HG03045 (cell line): ENCODE measurements around the gene KANSL1L.

ENCODE experiments used
- ATAC-seq: cut with Tn5 transposase; IDR thresholded peaks from one replicate; pipeline ENCODE4 v1.9.1; 2021; ENCODE audit warnings: mild to moderate bottlenecking, moderate library complexity; ENCODE audit not compliant: unreplicated experiment

The KANSL1L gene

DNA sequence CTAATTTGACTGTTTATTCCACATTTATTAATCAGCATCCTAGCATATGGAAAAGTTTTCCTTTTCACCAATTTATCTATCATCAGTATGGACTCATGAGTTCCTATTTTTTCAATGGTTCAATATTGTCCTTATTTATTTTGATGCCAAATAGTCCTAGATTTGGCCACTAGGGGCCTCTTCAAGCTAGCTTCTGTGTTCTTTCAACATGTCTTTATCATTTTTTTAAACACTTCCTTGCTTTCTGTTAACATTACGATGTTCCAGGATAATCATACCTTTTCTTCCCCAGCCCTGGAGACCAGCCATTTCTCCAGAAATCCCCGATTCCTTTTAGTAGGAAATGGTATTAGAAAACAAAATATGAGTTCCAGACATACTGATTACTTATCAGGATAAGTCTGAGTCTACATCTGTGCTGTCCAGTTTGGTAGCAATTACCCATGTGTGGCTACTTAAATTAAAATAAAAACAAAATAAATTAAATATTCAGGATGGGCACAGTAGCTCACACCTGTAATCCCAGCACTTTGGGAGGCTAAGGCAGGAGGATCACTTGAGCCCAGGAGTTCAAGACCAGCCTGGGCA, 98.2 kb downstream of the KANSL1L start:
- ATAC-seq, result no peak

- no peak for ATAC-seq
Measured at GRCh38 chr2:210072493-210072892, 98.7 kb downstream of the KANSL1L start.

GRCh38 chr2:210063306-210063705, 107.9 kb downstream of the KANSL1L start:
- ATAC-seq, result no peak

DNA sequence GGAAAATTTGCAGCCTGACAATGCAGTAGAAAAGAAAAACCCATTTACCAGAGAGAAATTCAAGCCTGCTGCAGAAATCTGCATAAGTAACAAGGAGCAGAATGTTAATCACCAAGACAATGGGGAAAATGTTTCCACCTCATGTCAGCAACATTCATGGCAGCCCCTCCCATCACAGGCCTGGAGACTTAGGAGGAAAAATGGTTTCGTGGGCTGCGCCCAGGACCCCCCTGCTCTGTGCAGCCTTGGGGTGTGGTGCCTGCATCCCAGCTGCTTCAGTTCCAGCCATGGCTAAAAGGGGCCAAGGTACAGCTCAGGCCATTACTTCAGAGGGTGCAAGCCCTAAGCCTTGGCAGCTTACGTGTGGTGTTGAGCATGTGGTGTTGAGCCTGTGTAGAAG, 115.4 kb downstream of the KANSL1L start:
- ATAC-seq, result no peak

- no peak for ATAC-seq
Measured at GRCh38 chr2:210054696-210055095, 116.5 kb downstream of the KANSL1L start.

GRCh38 chr2:210050885-210051284, 120.3 kb downstream of the KANSL1L start:
- ATAC-seq, result no peak

- ATAC-seq, result no peak
Measured at GRCh38 chr2:210049831-210050230, 121.4 kb downstream of the KANSL1L start.

DNA sequence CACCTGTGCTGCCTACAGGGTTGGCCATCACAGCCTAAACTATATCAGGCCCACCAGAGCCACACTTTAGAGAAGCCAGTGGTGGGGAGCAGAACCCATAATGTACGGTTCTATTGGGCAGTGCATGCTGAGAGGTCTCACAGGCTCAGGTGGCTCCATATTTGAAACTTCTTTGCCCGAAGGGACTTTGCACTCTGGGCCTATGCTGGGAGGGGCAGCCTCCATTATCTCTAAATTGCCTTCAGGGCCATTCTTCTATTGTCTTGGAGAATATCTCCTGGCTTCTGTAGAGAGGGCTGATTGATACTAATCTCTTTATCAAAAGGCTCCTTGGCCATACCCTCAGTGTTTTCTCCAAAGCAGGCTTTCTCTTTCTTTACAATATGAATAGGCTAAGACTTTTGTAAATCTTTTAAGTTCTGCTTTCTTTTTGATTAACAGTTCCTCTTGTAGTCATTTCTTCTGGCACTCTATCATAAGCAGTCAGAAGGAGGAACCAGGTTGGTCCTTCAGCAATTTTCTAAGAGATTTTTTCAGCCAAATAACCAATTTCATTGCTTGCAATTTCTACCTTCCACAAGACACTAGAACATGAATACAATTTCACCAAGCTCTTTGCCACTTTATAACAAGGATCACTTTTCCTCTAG, 124.2 kb downstream of the KANSL1L start:
- ATAC-seq, result no peak

- no peak for ATAC-seq
Measured at GRCh38 chr2:210038078-210038477, 133.1 kb downstream of the KANSL1L start.

GRCh38 chr2:210035679-210036078, 135.5 kb downstream of the KANSL1L start:
- no peak for ATAC-seq

GRCh38 chr2:210034087-210034683, 137.0 kb downstream of the KANSL1L start:
- ATAC-seq, result no peak

DNA sequence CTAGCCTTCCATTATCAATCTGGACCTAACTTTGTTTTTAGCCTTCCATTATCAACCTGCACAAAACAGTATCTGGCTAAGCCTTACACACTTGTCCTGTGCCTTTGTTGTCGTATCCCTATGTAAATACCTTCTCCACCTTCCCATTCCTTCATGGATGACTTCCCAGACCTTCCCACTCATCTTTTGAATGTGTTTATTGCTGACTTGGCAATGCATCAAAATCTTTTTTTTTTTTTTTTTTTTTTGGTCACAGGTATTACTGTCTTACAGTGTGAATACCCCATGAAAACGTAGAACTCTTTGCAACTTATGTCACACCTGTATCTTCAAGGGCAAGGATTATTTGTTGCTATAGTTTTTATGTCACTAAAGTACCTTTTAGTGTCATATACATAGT, 143.0 kb downstream of the KANSL1L start:
- ATAC-seq, result no peak

GRCh38 chr2:210027608-210028007, 143.6 kb downstream of the KANSL1L start:
- no peak for ATAC-seq

- no peak for ATAC-seq
Measured at GRCh38 chr2:210022824-210023223, 148.4 kb downstream of the KANSL1L start.

DNA sequence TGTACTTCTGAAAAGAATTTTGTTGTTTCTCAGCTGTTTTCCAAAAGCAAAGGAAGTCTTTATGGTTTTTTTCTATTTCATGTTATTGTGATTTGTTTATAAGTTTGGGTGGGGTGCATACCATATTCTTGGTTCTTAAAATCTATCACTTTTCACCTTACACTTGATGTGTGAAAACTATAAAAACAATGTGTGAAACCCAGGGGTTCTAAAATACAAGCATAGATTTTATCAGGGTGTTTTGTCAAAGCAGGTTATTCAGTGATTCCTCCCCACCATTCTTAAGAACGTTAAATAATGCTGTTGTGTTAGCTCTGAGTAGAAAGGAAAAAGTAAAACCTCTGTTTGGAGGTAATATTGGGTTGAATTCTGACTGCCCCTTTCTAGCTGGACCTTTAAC, 151.1 kb downstream of the KANSL1L start:
- ATAC-seq, result no peak

DNA sequence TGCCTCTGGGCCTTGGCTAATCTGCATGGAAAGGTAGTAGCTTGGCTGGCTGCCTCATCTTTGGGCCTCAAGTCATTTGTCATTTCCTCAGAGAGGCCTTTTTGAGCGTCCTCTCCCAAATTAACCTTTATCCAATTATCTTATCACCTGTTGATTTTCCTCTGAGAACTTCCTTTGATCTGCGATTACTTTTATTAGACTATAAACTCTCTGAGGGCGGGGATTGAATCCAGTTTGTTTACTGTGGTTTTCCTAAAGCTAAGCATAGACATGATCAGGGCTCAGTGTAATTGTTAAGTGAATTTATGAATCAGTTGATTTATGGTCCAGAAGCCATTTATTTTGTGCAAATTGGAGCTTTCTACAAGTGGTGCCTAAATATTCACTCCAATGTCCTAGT, 161.3 kb downstream of the KANSL1L start:
- no peak for ATAC-seq

GRCh38 chr2:210009126-210009525, 162.1 kb downstream of the KANSL1L start:
- no peak for ATAC-seq

DNA sequence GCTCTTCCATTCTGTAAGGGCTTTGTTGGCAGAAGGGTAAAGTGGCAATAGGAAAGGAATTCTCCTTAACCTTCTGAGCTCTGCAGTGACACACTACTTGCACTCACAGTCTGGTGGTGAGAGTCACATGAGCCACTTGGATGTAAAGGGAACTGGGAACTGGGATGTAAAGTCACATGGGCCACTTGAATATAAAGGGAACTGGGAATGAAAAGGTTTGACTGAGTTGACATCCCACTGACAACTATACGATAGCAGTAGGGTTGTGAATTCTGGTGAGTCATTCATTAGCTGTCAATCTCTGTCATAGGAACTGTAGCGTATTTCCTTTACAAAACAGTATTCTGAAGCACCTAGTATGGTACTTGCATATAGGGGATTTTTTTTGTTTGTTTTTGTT, 163.3 kb downstream of the KANSL1L start:
- no peak for ATAC-seq

- ATAC-seq, result no peak
Measured at GRCh38 chr2:210004881-210005280, 166.3 kb downstream of the KANSL1L start.

- ATAC-seq, result no peak
Measured at GRCh38 chr2:210003359-210003758, 167.8 kb downstream of the KANSL1L start.

DNA sequence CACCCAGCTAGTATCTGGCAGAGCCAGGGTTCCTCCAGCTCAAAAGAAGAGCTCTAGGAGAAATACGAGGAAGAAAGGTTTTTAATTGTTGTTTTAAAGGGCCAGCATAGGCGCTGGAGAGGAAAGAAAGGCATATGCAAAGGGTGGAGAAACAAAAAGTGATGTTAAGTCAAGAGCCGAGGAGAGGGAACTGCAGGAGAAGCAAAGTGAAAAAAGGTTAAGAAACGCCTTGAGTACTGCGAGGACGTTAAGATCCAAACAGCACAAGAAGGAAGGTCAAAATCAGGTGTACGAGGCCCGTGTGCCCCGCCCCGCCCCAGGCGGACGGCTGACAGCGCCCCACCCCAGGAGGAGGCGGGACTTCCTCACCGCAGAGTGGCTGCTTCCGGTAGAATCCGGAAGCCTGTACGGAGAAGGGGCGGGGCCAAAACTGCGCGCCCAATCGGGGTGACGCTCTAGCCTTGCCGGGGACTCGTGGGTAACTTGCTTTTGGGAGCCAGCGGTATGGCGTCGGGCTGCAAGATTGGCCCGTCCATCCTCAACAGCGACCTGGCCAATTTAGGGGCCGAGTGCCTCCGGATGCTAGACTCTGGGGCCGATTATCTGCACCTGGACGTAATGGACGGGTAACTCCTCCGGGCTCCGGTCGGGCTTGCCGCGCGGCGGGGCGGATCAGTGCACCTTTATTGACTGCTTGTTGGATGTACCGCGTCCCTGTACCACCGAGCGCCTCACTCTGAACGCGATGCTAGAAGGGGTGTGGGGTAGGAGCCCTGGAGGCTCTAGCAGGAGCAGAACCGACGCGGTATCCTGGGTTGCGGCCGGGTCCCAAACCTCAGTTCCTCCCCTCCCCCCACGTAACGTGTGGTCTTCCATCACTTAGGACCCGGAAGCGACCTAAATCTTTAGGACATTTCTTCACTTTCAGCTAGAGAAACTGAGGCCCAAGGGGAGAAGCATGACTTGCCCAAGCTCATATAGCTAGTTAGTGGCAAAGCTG, 168.8 kb downstream of the KANSL1L start, which contains the start of gene RPE:
RPE (plus strand) TSS at position 481 of the 1,000 bp plus-strand sequence; CDS start at position 505, 24 bp downstream.
- ATAC-seq, result peak; percentile 100
